ENCODE measurements around the gene MARCHF10. TPM values are rescaled to one million over a fixed set of nuclear protein-coding genes. Genes with fewer than 3 reads are reported as not detected.
A peak's percentile ranks its signal among the peaks of the same experiment; 100 is the strongest.

Gene MARCHF10
- total and polyA plus RNA-seq, 2 of the 4 experiments (the other 2 are of a cell fraction): 0.18 to 0.74 TPM

DNA sequence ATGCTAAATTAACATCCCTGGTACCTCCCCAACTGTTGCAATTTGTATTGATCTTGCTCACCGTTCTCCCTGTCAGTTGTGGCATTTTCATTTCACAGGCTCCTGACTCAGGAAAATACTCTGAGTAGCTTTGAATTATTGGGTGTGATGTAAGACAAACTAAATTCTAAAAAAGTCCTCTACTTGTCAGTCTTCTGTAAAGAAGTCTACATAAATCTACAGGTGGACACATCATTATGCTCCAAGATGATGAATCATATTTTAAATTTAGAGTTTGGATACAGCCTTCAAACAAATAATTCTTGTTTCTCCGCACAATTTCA, 47.2 kb downstream of the MARCHF10 start:
- peak overlapping the region; percentile 20; the same call in 1 of the 2 replicates for H3K14ac ChIP-seq (replicated peaks; ENCODE audit: low read depth, low read length)
- H3K79me1 ChIP-seq (ENCODE audit: low read depth in 1 of 2, low read length in 2 of 2): no peaks in the 10 kb centered on the region
- H2AFZ ChIP-seq (replicated peaks; ENCODE audit: low read length, poor library complexity): no peak overlapping the region
- peak overlapping the region; percentile 5; the same call in 1 of the 3 replicates for H2BK15ac ChIP-seq (ENCODE audit: low read depth, low read length)
- H2AK5ac ChIP-seq (ENCODE audit: low read depth, low read length): peak overlapping the region; percentile 7; the same call in 1 of the 2 replicates
- TF ChIP-seq FOS (IDR thresholded peaks at IDR 0.05; ENCODE audit: low read depth, low read length) (no peak), BHLHE40 (IDR thresholded peaks at IDR 0.05; ENCODE audit: low read depth, low read length) (no peak), MXI1 (IDR thresholded peaks at IDR 0.05; ENCODE audit: borderline replicate concordance, low read depth, low read length) (no peak), POLR2A (IDR thresholded peaks at IDR 0.05; ENCODE audit: low read depth, low read length) (no peak), RFX5 (IDR thresholded peaks at IDR 0.05; ENCODE audit: low read depth, low read length) (no peak), RCOR1 (IDR thresholded peaks at IDR 0.05; ENCODE audit: insufficient replicate concordance, low read length) (no peak), MAZ (IDR thresholded peaks at IDR 0.05; ENCODE audit: borderline replicate concordance, low read depth, low read length) (no peak), RAD21 (IDR thresholded peaks at IDR 0.05; ENCODE audit: low read length) (no peak), NFE2L2 (IDR thresholded peaks at IDR 0.05; ENCODE audit: low read depth, low read length) (no peak), MAFK (IDR thresholded peaks at IDR 0.05; ENCODE audit: low read depth, low read length) (no peak)
- TF ChIP-seq, protein P1, sequence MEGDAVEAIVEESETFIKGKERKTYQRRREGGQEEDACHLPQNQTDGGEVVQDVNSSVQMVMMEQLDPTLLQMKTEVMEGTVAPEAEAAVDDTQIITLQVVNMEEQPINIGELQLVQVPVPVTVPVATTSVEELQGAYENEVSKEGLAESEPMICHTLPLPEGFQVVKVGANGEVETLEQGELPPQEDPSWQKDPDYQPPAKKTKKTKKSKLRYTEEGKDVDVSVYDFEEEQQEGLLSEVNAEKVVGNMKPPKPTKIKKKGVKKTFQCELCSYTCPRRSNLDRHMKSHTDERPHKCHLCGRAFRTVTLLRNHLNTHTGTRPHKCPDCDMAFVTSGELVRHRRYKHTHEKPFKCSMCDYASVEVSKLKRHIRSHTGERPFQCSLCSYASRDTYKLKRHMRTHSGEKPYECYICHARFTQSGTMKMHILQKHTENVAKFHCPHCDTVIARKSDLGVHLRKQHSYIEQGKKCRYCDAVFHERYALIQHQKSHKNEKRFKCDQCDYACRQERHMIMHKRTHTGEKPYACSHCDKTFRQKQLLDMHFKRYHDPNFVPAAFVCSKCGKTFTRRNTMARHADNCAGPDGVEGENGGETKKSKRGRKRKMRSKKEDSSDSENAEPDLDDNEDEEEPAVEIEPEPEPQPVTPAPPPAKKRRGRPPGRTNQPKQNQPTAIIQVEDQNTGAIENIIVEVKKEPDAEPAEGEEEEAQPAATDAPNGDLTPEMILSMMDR (conservative IDR thresholded peaks at IDR 0.05; ENCODE audit: low read depth, low read length): no peak
- TF ChIP-seq, protein P2, sequence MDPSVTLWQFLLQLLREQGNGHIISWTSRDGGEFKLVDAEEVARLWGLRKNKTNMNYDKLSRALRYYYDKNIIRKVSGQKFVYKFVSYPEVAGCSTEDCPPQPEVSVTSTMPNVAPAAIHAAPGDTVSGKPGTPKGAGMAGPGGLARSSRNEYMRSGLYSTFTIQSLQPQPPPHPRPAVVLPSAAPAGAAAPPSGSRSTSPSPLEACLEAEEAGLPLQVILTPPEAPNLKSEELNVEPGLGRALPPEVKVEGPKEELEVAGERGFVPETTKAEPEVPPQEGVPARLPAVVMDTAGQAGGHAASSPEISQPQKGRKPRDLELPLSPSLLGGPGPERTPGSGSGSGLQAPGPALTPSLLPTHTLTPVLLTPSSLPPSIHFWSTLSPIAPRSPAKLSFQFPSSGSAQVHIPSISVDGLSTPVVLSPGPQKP (IDR thresholded peaks at IDR 0.05; ENCODE audit: borderline replicate concordance, low read depth, low read length): no peak
- TF ChIP-seq, protein P3, sequence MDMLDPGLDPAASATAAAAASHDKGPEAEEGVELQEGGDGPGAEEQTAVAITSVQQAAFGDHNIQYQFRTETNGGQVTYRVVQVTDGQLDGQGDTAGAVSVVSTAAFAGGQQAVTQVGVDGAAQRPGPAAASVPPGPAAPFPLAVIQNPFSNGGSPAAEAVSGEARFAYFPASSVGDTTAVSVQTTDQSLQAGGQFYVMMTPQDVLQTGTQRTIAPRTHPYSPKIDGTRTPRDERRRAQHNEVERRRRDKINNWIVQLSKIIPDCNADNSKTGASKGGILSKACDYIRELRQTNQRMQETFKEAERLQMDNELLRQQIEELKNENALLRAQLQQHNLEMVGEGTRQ (IDR thresholded peaks at IDR 0.05; ENCODE audit: low read depth, low read length): no peak
- H3K56ac ChIP-seq (ENCODE audit: extremely low read depth, insufficient read depth, low read length): no peak overlapping the region
- in situ Hi-C loops (cut with MboI; ENCODE audit: low sequenced_read_pairs): no loop called here
- no peaks in the 10 kb centered on the region for H4K20me1 ChIP-seq (ENCODE audit: insufficient read depth, low read length)
- ATAC-seq (ENCODE audit: low read depth) (no peak), DNase-seq (no peak)
- H4K8ac ChIP-seq (ENCODE audit: low read depth in 2 of 2, low read length in 2 of 2): no peak overlapping the region; a peak in 1 of 4 replicates
- H2BK20ac ChIP-seq (ENCODE audit: low read depth, low read length): no peak overlapping the region
- no peak overlapping the region for H3K23ac ChIP-seq (ENCODE audit: low read depth, low read length)
- no peak overlapping the region for H3K27ac ChIP-seq (ENCODE audit: insufficient read depth, low read length)
- no peak overlapping the region for H2AK9ac ChIP-seq (replicated peaks; ENCODE audit: low read depth, low read length, poor library complexity)
- BruUV-seq (replicated peaks): no TSS peak
- no peaks in the 10 kb centered on the region for H3K9me3 ChIP-seq (ENCODE audit: control insufficient read depth, insufficient read depth, low read length)
- H3K18ac ChIP-seq (ENCODE audit: low read depth, low read length): peak overlapping the region; percentile 83
- peak overlapping the region; percentile 83; the same call in 1 of the 2 replicates for H4K5ac ChIP-seq (ENCODE audit: low read depth, low read length)
- no peak overlapping the region for H3K4ac ChIP-seq (ENCODE audit: low read depth, low read length)
- peak overlapping the region; percentile 52; the same call in 1 of the 2 replicates for H2BK120ac ChIP-seq (ENCODE audit: low read depth, low read length)
- no CpG with 5 or more reads among the region's 2 CpGs for WGBS, 2 experiments (ENCODE audit: extremely low coverage in 2 of 2, insufficient read length in 1 of 2)
- dilution Hi-C loops (cut with HindIII; ENCODE audit: low sequenced_read_pairs, unreplicated experiment): no loop called here
- H3K27me3 ChIP-seq (ENCODE audit: control insufficient read depth, insufficient read depth, low read length): no peaks in the 10 kb centered on the region
- no peak overlapping the region for H3K4me3 ChIP-seq (ENCODE audit: insufficient read depth, low read depth, low read length)
- peaks cover 12% of the 10 kb centered on the region for H3K4me1 ChIP-seq (ENCODE audit: control insufficient read depth, insufficient read depth, low read length)
- intact Hi-C loops (cut with micrococcal nuclease): loop anchor here (5.0 kb wide), 1 partner anchor 206 kb away; the partner anchor contains the start of gene TANC2
- H3K9ac ChIP-seq (ENCODE audit: low read depth, low read length): no peak overlapping the region
- H2BK5ac ChIP-seq (ENCODE audit: low read depth, low read length, poor library complexity, severe bottlenecking): no peak overlapping the region
- H3K36me3 ChIP-seq (ENCODE audit: control insufficient read depth, insufficient read depth, low read length): no peaks in the 10 kb centered on the region
- peaks cover 8% of the 10 kb centered on the region; the same call in 1 of the 2 replicates for H3K9me1 ChIP-seq (ENCODE audit: insufficient read depth, low read length)
- ChIA-PET POLR2A (ENCODE audit: unreplicated experiment) (interaction anchor here (0.5 kb wide), 1 partner anchor 127 kb away, joined by 21 read pairs; no protein-coding TSS in a partner anchor), CTCF (no interaction called here)
- H4K91ac ChIP-seq (ENCODE audit: insufficient read depth, low read depth, low read length): no peak overlapping the region
- H3K4me2 ChIP-seq (ENCODE audit: low read depth, low read length): no peak overlapping the region

All from IMR-90 (cell line).